ENCODE data around the gene PALB2.

- TF ChIP-seq CTCF (conservative IDR thresholded peaks at IDR 0.05; ENCODE audit: low read depth in 2 of 2), result no peak
- no peak for TF ChIP-seq POLR2AphosphoS5 (IDR thresholded peaks at IDR 0.05; ENCODE audit: low read depth)
- TF ChIP-seq EZH2 (IDR thresholded peaks at IDR 0.05; ENCODE audit: low read depth, unreplicated experiment), result no peak
- TF ChIP-seq JUNB (IDR thresholded peaks at IDR 0.05; ENCODE audit: unreplicated experiment), result no peak
- no peak for TF ChIP-seq CREB1 (CRISPR knock-in tag; IDR thresholded peaks at IDR 0.05; ENCODE audit: low read depth)
- TF ChIP-seq ETS1 (IDR thresholded peaks at IDR 0.05), result no peak
- TF ChIP-seq REST (IDR thresholded peaks at IDR 0.05; ENCODE audit: unreplicated experiment), result no peak
Measured at GRCh38 chr16:23590181-23590580, 50.9 kb downstream of the PALB2 start.

Data from GM23338 (cell line).